Stimulated activated CD8-positive, alpha-beta memory T cell treated with anti-CD3 and anti-CD28 coated beads, Interleukin-7, amount 100 ng/mL, for 48 hours (primary cell): ENCODE results near the gene SELENOF.
A peak's percentile ranks its signal among the peaks of the same experiment; 100 is the strongest.
"Not testable (repeated sequence)": the region's sequence is repeated elsewhere in the genome, so short reads cannot be mapped to it uniquely, and the experiment has no call there.

ENCODE experiments used
- DNase-seq, 2 donors: peaks; one replicate each; pipeline ENCODE4 v3.0.0-alpha.2; 2020; ENCODE audit warnings: low read depth in 1 of 2; ENCODE audit errors: extremely low read depth in 1 of 2

SELENOF gene

DNA sequence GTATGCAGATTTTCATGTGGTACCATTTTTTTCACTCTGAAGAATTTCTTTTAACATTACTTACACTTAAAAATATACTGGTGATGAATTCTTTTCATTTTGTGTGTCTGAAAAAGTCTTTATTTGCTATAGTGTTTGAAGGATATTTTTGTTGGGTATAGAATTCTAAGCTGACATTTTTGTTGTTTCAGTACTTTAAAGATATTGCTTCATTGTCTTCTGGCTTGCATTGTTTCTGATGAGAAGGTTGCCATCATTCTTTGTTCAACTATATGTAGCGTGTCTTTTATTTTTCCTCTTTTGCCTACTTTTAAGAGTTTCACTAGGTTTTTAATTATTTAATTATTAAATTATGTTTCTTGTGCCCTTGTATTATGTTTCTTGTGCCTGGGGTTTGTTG is 8.5 kb upstream of the SELENOF start:
- no peak for DNase-seq

DNA sequence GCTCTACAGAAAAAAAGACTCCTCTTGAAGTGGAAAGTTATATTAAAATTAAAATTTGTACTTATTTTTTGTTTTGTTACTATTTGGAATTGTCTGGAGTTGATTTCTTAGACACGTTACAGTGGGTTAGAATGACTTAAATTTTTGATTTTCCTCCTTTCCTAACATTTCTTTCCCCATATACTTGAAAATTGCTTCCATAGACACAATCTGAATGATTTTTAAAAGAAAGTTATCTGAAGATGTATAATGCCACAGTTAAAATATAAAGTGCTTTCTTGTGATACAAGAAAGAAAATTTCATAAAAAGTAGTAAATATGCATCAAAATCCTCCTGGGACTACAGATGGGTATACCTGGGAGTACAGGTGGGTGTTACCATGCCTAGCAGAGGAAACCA is 2.8 kb upstream of the SELENOF start:
- no peak for DNase-seq

DNA sequence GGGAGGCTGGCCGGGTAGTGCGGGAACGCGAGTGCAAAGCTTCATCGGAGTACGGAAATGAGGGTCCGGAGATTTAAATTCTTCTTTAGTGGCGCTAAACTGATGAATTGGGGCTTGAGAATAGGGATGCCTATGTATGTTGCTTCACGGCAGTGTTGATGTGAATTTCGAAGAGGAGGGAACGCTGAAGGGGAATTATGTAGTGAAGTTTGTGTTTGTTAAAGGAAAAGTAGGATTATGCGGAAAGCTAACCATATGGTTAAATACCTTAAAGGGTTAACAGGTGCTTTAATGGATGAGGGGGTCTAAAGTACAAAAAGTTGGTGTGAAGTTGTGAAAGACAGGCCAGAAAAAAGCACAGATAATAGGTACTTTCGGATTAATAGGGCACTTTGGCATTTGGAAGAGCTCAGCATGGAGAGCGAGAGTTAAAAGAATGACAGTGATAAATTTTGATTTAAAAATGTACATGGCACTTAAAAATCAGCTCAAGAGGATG is 1.9 kb upstream of the SELENOF start:
- no peak for DNase-seq

DNA sequence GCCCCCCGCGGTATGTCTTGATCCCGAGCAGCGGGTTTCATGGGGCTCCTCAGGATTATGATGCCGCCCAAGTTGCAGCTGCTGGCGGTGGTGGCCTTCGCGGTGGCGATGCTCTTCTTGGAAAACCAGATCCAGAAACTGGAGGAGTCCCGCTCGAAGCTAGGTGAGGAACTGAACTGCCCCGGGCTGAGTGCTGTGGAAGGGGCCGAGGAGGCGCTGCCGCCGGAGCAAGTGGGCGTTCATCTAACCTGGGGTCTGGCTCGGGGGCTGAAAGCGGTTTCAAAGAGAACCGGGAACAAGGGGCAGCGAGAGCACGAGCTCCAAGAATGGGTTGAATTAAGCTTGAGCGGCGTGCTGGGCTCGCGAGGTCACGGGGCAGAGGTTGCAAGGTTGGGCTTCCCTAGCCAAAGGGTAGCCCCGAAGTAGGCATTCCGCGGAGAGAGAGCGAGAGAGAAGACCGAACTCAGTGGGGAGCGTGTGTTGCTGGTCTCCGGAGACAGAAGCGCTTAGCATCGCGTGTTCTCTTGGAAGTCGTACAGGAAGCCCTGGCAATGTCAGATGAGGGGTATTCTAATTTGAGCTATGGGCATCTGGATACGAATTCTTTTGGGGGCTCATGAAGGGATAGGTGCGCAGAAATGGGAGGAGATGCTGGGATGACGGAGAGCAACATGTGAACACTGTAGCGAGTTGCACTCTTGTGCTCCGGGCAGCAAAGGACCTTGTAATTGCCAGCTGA is 1.2 kb upstream of the SELENOF start:
- peak; percentile 9 to 12 for DNase-seq

DNA sequence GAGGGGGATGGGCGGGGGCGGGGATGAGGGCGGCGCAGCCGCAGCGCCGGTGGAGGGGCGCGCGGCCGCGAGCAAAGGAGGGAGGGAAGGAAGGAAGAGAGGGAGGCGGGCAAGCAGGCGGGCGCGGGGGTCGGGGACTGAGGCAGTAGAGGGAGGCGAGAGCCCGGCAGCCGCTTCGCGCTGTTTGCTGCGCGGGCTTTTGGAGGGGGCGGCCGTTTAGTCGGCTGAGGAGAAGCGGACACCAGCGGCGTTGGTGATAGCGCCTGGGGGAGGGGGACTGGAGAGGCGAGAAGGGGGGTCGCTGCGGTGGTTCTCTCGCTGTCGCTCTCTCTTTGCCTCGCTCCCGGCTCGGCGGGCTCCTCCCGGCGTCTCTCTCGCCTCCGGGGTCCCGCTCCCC is 673 bp upstream of the SELENOF start, which contains the start of gene HS2ST1:
HS2ST1 (plus strand) TSS at position 35 of the 397 bp plus-strand sequence.
- no peak for DNase-seq

DNA sequence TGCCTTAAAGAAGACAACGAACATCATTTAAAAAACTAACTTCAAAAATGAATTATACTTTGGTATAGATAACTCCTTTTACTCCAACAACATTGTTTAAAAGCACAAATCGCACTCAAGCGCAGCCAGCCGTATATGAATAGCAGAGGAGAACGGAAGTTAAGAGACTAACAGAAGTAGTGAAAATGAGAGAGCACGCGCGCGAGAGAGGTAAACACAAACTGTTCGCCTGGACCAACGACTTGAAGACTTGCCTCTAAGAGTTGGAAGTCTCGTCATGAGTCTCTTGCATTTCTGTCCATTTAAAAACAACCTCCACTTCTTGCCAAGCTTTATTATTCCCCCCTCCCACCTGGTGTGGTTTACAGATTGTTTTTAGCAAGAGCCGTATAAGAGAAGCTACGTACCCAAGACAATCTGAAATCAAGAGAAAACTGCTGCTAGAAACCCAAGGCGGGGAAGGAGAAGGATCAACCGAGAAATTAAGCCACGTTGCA is 479 bp downstream of the SELENOF start:
- no peak for DNase-seq

DNA sequence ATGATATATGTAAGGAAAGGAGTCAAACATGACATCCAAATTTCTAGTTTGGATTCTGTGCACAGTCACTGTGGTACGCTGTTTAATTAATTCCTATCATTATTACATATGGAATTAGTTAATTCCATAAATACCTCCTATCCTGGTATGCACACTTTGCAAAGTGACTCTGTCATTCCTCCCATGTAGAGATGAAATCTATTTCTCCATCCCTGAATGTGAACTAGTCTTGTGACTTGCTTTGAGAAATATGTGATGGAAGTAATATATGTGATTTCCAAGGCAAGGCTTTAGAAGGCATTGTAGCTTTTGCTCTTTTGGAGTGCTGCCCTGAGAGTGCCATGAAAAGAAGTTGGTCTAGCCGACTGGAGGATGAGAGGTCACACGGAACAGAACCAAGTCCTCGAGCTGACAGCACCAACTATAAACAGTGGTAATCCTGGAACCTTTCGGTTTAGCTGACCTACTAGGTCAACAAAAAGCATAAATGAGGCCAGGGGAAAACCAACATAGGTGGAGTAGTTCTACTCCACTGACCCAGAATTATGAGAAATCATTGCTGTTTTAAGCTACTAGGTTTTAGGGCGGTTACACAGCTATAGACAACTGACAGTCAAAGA is 1.5 kb downstream of the SELENOF start:
- DNase-seq: no peak

DNA sequence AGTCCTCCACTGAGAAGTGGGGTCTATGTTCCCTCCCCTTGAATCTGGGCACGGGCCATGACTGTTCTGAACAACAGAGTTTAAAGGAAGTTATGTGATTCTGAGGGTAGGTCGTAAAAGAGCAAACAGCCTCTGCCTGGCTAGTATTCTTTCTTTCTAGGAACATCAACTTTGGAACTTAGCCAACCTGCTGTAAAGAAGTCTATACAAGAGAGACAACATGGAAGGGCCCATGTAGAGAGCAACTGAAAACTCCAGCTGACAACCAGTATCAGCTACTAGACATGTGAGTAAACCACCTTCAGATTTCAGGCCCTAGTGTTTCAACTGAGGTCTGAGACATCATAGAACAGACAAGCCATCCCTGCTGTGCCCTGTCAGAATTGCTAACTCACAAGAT is 7.5 kb downstream of the SELENOF start:
- no peak for DNase-seq

DNA sequence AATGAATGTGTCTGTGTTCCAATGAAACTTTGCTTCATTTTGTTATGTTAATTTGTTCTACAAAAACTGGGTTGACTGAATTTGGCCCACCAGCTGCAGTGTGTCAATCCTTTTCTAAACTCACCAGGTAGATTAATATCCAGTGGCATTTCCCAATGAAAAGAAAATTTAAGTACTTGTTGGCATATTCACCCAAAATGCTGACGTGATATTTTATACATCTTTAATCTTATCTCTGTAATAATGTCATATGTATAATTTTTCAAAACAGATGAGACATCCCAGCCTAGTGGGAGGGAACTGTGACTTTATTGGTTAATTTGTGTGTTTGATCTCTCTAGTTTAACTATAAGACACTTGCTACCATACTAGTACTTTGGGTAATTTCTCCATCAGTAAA is 8.1 kb downstream of the SELENOF start:
- no peak for DNase-seq

DNA sequence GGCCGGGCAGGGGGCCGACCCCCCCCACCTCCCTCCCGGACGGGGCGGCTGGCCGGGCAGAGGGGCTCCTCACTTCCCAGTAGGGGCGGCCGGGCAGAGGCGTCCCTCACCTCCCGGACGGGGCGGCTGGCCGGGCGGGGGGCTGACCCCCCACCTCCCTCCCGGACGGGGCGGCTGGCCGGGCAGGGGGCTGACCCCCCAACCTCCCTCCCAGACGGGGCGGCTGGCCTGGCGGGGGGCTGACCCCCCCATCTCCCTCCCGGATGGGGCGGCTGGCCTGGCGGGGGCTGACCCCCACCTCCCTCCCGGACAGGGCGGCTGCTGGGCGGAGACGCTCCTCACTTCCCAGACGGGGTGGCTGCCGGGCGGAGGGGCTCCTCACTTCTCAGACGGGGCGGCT is 14.5 kb downstream of the SELENOF start:
- not testable (repeated sequence) for DNase-seq

DNA sequence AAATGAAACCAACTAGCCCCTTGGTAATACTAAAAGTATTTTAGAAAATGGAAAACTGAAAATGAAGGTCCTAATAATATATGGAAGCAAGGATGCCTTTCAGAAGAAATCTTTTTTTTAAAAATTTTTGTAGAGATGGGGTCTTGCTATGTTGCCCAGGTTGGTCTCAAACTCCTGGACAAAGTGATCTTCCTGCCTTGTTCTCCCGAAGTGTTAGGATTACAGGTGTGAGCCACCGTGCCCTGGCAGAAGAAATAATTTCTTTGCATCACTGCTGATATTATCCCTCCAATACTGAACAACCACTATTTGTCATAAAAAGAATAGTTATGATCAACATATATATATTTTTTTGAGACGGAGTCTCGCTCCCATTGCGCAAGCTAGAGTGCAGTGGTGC is 25.6 kb downstream of the SELENOF start:
- no peak for DNase-seq

DNA sequence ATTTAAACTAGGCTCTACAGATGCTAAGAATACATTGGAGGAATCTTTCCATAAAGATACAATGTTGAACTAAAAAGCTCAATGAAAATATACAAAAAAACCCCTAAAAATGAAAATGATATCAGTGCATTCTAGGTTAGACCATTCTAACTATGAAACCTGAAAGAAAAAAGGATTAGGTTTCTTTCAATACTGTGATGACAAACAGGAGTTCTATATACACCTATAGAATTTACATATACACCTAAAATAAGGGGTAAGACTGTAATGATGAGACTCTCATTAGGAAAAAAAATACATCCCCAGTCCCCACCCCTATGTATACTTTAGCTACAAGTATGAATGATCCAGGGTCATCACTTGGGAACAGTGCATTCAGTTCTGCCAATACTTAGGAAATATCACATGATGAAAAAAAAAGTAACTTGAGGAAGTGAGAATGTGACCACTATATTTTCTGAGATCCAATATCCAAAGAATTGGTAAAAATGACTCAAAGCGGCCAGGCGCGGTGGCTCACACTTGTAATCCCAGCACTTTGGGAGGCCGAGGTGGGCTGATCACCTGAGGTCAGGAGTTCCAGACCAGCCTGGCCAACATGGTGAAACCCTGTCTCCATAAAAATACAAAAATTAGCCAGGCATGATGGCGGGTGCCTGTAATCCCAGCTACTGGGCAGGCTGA is 26.3 kb downstream of the SELENOF start:
- DNase-seq: no peak

DNA sequence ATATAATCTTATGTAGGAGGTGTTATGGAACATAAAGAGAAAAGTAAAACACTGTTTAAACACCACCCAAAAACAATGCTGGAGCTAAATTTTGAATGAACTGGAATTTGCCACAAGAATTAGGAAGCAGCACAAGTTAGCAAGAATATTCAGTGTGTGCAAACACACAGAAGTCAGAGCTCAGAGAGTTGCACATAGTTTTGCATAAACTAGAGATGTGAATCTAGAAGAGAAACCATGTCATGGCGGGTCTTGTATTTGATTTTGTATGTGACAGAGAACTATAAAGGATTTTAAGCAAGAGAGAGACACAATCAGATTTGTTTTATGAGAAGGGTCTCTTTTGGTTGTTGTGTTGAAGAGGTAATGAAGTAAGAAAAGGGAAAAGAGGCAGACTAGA is 38.2 kb downstream of the SELENOF start:
- no peak for DNase-seq

DNA sequence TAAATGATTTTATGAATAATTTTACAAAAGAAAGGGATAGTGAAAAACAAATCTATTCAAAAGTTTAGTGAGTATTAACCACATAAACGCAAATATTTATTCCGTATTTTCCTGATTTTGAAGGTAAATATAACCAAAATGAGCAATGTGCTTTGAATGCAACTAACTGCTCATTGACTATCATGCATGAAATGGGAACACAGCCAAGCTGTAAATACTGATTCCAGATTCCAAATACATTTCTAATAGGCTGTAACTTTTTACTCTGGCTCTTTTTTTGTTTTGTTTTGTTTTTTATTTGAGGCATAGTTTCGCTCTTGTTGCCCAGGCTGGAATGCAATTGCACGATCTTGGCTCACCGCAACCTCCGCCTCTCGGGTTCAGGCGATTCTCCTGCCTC is 41.8 kb downstream of the SELENOF start:
- no peak for DNase-seq

DNA sequence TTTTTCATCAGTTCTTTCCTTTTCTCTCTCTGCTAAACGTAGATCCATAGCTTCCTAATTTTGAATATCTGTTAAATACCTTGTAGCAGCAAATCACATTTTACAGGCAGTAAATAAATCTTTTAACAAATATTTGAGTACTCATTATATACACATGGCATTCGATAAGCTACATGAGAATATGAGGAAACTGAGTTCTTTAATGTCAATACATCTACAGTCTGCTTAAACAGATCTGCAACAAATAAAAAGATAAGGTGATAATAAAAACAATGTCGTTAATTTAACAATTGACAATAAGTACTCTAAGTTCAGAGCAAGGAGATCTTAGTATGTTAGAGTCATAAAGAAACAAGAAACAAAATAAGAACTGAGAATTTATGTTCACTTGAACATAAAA is 42.9 kb downstream of the SELENOF start:
- no peak for DNase-seq

DNA sequence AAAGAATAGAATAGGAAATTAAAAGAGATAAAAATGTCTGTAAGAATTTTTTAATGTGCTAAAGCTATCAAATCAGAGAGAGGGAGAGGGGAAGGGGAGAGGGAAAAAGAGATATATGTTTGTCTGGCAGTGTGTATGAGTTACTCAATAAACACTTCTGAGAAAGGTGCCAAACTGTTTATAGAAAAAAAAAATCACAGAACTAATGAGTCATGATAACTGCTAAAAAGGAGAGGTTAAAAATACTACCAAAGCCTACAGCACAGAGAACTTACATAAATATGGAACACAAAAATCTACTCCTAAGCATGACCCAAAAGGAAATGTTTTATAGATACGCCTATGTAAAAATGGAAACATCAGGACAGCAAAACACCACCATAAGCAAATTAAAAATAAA is 45.4 kb downstream of the SELENOF start:
- no peak for DNase-seq

DNA sequence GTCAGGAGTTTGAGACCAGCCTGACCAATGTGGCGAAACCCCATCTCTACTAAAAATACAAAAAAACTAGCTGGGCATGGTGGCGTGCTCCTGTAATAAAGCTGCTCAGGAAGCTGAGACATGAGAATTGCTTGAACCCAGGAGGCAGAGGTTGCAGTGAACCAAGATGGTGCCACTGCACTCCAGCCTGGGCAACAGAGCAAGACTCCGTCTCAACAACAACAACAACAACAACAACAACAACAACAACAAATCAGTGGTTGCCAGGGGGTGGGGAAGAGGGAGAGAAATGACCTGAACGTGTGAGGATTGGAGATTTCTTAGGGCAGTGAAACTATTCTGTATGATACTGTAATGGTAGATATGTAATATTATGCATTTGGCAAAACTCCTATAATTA is 46.6 kb downstream of the SELENOF start:
- DNase-seq: not testable (repeated sequence)

DNA sequence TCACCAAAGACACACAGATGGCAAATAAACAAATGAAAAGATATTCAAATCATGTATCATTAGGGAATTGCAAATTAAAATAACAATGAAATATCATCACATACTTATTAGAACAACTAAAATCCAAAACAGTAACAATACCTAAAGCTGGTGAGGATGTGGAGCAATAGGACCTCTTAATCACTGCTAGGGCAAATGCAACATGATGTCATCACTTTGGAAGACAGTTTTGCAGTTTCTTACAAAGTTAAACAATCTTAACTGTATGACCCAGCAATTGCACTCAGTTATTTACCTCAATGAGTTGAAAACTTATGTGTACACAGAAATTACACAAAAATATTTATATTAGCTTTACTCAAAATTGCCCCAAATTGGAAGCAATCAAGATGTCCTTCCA is 47.3 kb downstream of the SELENOF start:
- no peak for DNase-seq

DNA sequence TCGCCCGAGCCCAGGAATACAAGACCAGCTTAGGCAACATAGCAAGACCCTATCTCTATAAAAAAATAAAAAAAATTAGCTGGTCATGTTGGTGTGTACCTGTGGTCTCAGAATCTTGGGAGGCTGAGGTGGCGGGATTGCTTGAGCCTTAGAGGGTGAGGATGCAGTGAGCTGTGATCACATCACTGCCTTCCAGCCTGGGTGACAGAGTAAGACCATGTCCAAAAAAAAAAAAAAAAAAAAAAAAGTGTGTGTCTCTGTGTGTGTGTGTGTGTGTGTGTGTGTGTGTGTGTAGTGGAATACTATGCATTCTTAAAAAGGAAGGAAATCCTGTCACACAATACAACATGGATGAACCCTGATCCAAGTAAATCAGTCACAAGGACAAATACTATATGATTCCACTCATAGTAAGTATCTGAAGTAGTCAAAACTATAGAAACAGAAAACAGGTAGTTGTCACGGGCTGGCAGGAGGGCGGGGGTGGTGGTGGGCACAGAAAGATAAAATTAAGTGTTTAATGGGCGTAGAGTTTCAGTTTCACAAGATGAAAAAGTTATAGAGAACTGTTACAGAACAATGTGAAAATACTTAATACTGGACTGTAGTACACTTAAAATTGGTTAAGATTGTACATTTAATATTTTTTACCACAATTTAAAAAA is 47.8 kb downstream of the SELENOF start:
- no peak for DNase-seq

DNA sequence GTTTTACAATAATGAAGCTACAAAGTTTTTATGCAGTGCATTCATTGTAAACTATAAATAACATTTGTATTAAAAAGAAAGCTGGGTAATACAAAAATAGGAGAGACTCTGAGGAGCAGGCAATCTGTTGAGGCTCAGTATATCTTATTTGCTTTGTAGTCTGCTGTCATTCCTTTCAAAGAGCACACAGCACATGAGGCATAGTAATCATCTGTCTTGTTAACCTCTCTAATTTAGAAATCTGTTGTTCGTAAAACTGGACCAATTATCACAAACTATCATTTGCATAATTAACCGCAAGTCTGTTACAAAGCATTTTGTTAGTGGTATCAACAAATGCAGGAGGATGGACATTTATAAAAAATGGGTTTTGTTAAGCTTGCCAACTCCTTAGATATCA is 51.0 kb downstream of the SELENOF start:
- no peak for DNase-seq

DNA sequence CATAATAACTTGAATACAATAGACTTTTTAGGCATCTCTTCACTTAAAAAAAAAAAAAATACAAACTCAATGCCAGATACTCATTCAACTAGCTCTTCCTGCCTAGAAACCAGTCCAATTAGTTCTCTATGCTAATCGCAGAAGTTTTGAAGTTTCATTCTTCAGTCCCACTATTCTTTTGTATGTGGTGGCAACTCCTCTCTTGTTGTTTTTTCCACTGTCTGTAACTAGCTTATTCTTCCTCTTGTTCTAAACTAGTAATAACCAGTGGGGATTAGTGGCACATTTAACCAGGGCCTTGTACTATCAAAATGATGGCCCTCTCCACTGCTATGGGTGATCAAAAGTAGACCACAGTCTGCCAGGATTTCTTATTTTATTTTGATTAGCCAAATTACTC is 52.5 kb downstream of the SELENOF start:
- DNase-seq: no peak
